HepG2 (cell line): ENCODE data around the gene FSD2.

Experiments used
- CTCF ChIP-seq: sonication (generic); formaldehyde crosslinking; IDR thresholded peaks from 2 replicates; pipeline ENCODE4 v1.5.0; 2020; ENCODE audit warnings: mild to moderate bottlenecking, missing genetic modification reagents, moderate library complexity
- MAX ChIP-seq: IDR thresholded peaks from 2 replicates; pipeline ENCODE4 v1.6.1; 2012; ENCODE audit warnings: inconsistent platforms
- PHF20 ChIP-seq: sonication (generic); formaldehyde crosslinking; IDR thresholded peaks from 2 replicates; pipeline ENCODE4 v1.5.0; 2020; ENCODE audit warnings: mild to moderate bottlenecking, missing genetic modification reagents
- ZBTB34 ChIP-seq: sonication (generic); formaldehyde crosslinking; IDR thresholded peaks from 2 replicates; pipeline ENCODE4 v1.8.0; 2022; ENCODE audit warnings: mild to moderate bottlenecking, missing genetic modification reagents

GRCh38 chr15:82715003-82715402, 90.9 kb downstream of the FSD2 start:
- TF ChIP-seq MAX, result no peak
- TF ChIP-seq ZBTB34 (CRISPR knock-in tag), result no peak
- TF ChIP-seq PHF20 (CRISPR knock-in tag), result no peak
- TF ChIP-seq CTCF (CRISPR knock-in tag), result no peak
